NCI-H510A (cell line): ENCODE data around the gene NUAK2.
"Not testable (repeated sequence)": the region's sequence is repeated elsewhere in the genome, so short reads cannot be mapped to it uniquely, and the experiment has no call there.

Experiments used
- DNase-seq: peaks from one replicate; lab custom pipeline; 2025; lab: John Stamatoyannopoulos, UW

Gene NUAK2

GRCh38 chr1:205297546-205298177, 23.9 kb downstream of the NUAK2 start:
- not testable (repeated sequence) for DNase-seq

GRCh38 chr1:205296154-205296553, 25.4 kb downstream of the NUAK2 start:
- no peak for DNase-seq

- no peak for DNase-seq
Measured at GRCh38 chr1:205294934-205295333, 26.6 kb downstream of the NUAK2 start.

- DNase-seq: no peak
Measured at GRCh38 chr1:205294175-205294917, 27.2 kb downstream of the NUAK2 start.

- no peak for DNase-seq
Measured at GRCh38 chr1:205293350-205294074, 28.0 kb downstream of the NUAK2 start.

- DNase-seq: no peak
Measured at GRCh38 chr1:205291596-205291995, 29.9 kb downstream of the NUAK2 start.

GRCh38 chr1:205287767-205288559, 33.6 kb downstream of the NUAK2 start:
- no peak for DNase-seq

- no peak for DNase-seq
Measured at GRCh38 chr1:205287076-205287475, 34.5 kb downstream of the NUAK2 start.

- DNase-seq: no peak
Measured at GRCh38 chr1:205286335-205286950, 35.1 kb downstream of the NUAK2 start.

GRCh38 chr1:205285381-205286101, 36.0 kb downstream of the NUAK2 start:
- no peak for DNase-seq

- DNase-seq: peak; percentile 98
Measured at GRCh38 chr1:205284420-205285144, 37.0 kb downstream of the NUAK2 start.

GRCh38 chr1:205283270-205284147, 38.0 kb downstream of the NUAK2 start:
- DNase-seq: no peak

- not testable (repeated sequence) for DNase-seq
Measured at GRCh38 chr1:205280666-205281395, 40.7 kb downstream of the NUAK2 start.

GRCh38 chr1:205279986-205280385, 41.6 kb downstream of the NUAK2 start:
- no peak for DNase-seq

- no peak for DNase-seq
Measured at GRCh38 chr1:205276689-205277065, 44.9 kb downstream of the NUAK2 start.

- no peak for DNase-seq
Measured at GRCh38 chr1:205275916-205276688, 45.4 kb downstream of the NUAK2 start.

GRCh38 chr1:205275133-205275532, 46.4 kb downstream of the NUAK2 start:
- DNase-seq: peak; percentile 53
